Measurements from ENCODE around the gene RAB40C.

- TF ChIP-seq EZH2 (optimal IDR thresholded peaks at IDR 0.05; ENCODE audit: low read depth, low read length) (no peak), CTCF (IDR thresholded peaks at IDR 0.05; ENCODE audit: low read length) (no peak), EZH2phosphoT487 (IDR thresholded peaks at IDR 0.05; ENCODE audit: low read length) (no peak)
These were observed 5.9 kb upstream of the RAB40C start for GRCh38 chr16:583815-584591.

All from MM.1S (cell line).